Neural progenitor cell (in vitro differentiated cells): ENCODE measurements around the gene CCNYL1. TPM values are rescaled to one million over a fixed set of nuclear protein-coding genes. Genes with fewer than 3 reads are reported as not detected.
"Not testable (repeated sequence)": the region's sequence is repeated elsewhere in the genome, so short reads cannot be mapped to it uniquely, and the experiment has no call there.

Experiments used
- DNase-seq: peaks from one replicate; pipeline ENCODE4 v3.0.0-alpha.2; 2016; ENCODE audit warnings: low spot score
- H2AFZ ChIP-seq: fragments of 200-600 bp; sonication (generic); replicated peaks from 2 replicates; pipeline ENCODE4 v1.6.1; 2016; ENCODE audit warnings: antibody characterized with exemption
- H3F3A ChIP-seq: fragments of 200-600 bp; sonication (generic); 2 replicates; pipeline ENCODE4 v1.6.1; 2016; ENCODE audit warnings: antibody characterized with exemption, low read depth
- H3K27ac ChIP-seq: fragments of 200-600 bp; sonication (generic); 2 replicates; pipeline ENCODE4 v1.5.1; 2016; ENCODE audit warnings: mild to moderate bottlenecking
- H3K27me3 ChIP-seq: fragments of 200-600 bp; sonication (generic); 2 replicates; pipeline ENCODE4 v1.6.1; 2016; ENCODE audit warnings: mild to moderate bottlenecking, moderate library complexity
- H3K36me3 ChIP-seq: fragments of 200-600 bp; sonication (generic); 2 replicates; pipeline ENCODE4 v1.5.1; 2016
- H3K4me1 ChIP-seq: fragments of 200-600 bp; sonication (generic); 2 replicates; pipeline ENCODE4 v1.6.1; 2016; ENCODE audit warnings: mixed run types
- H3K4me2 ChIP-seq: fragments of 200-600 bp; sonication (generic); 2 replicates; pipeline ENCODE4 v1.6.1; 2016
- H3K4me3 ChIP-seq: fragments of 200-600 bp; sonication (generic); 2 replicates; pipeline ENCODE4 v1.5.1; 2016
- H3K79me2 ChIP-seq: fragments of 200-600 bp; sonication (generic); 2 replicates; pipeline ENCODE4 v1.6.1; 2016; ENCODE audit warnings: low read depth
- H3K9ac ChIP-seq: fragments of 200-600 bp; sonication (generic); 2 replicates; pipeline ENCODE4 v1.6.1; 2016
- H3K9me3 ChIP-seq: fragments of 200-600 bp; sonication (generic); 2 replicates; pipeline ENCODE4 v1.5.1; 2016; ENCODE audit warnings: low read depth
- H4K20me1 ChIP-seq: fragments of 200-600 bp; sonication (generic); 2 replicates; pipeline ENCODE4 v1.6.1; 2016; ENCODE audit warnings: low read depth
- H3K27ac Mint-ChIP-seq: 3 replicates; pipeline ENCODE4 v1.8.0; 2021; ENCODE audit warnings: mixed read lengths
- H3K27me3 Mint-ChIP-seq: 2 replicates; pipeline ENCODE4 v1.8.0; 2022; ENCODE audit warnings: low read depth, mild to moderate bottlenecking, inconsistent platforms, moderate library complexity, mixed read lengths; ENCODE audit not compliant: insufficient read depth
- H3K36me3 Mint-ChIP-seq: 3 replicates; pipeline ENCODE4 v1.8.0; 2021; ENCODE audit warnings: mixed read lengths
- H3K4me1 Mint-ChIP-seq: 3 replicates; pipeline ENCODE4 v1.8.0; 2021; ENCODE audit warnings: mixed read lengths
- H3K4me3 Mint-ChIP-seq: 3 replicates; pipeline ENCODE4 v1.8.0; 2021; ENCODE audit warnings: mild to moderate bottlenecking, moderate library complexity, mixed read lengths
- H3K9me3 Mint-ChIP-seq: 3 replicates; pipeline ENCODE4 v1.8.0; 2020; ENCODE audit warnings: mixed read lengths
- EZH2 ChIP-seq: fragments of 200-600 bp; sonication (generic); IDR thresholded peaks from 2 replicates; pipeline ENCODE4 v1.6.1; 2017; ENCODE audit warnings: antibody characterized with exemption, mild to moderate bottlenecking, moderate library complexity
- EZH2phosphoT487 ChIP-seq: fragments of 200-600 bp; sonication (generic); IDR thresholded peaks from 2 replicates; pipeline ENCODE4 v1.6.1; 2017; ENCODE audit warnings: antibody characterized with exemption
- total RNA-seq: library from RNA; depleted of rRNA; stranded (reverse); fragments of >200 nt; gene quantifications from 2 replicates; pipeline ENCODE4 v1.2.3, GENCODE V29; 2015; ENCODE audit warnings: low replicate concordance
- TF ChIP-seq, protein P1 (sequence below): fragments of 200-600 bp; sonication (generic); IDR thresholded peaks from 2 replicates; pipeline ENCODE4 v1.5.1; 2017; ENCODE audit warnings: antibody characterized with exemption, mild to moderate bottlenecking

Gene CCNYL1
- total RNA-seq, 1 donor from 2014 or later, result 22.0 TPM

DNA sequence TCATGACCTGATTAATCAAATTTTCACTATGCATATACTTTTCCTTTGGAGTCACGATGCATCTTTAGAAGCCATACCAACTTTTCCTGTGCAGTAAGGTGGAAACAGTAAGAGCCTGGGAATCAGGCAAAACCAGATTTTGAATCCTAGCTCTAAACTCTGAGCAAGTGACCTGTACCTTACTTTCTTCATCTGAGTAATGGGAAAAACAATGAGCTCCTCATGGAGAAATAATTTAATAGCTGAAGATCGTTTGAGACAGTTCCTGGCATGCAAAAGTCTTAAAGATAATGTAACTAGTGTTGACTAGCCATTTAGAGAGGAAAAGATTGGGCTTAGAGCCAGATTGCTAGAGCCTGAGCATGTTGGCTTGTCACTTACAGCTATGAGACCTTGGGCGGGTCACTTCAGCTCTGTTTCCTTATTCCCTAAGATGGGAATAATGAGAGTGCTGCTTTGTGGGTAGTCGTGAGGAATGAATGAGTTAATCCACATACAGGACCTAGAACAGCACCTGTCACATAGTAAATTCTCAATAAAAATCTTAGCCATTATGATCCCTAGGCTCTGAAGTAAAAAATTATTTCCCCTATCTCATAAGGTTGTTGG is 17.7 kb upstream of the CCNYL1 start:
- H3K9me3 ChIP-seq, result no peaks in the 10 kb centered on the region
- H3K4me2 ChIP-seq, result no peak overlapping the region
- no peaks in the 10 kb centered on the region for H3K4me1 ChIP-seq
- H3K36me3 ChIP-seq, result no peaks in the 10 kb centered on the region
- H3K4me3 Mint-ChIP-seq, result no peak overlapping the region
- no peaks in the 10 kb centered on the region for H3K36me3 Mint-ChIP-seq
- no peak overlapping the region for H2AFZ ChIP-seq
- no peak overlapping the region for H3K9ac ChIP-seq
- no peaks in the 10 kb centered on the region for H4K20me1 ChIP-seq
- H3K27me3 ChIP-seq, result no peaks in the 10 kb centered on the region
- H3K27ac Mint-ChIP-seq, result no peak overlapping the region
- peaks cover 2% of the 10 kb centered on the region for H3K4me1 Mint-ChIP-seq
- no peak overlapping the region for H3K27ac ChIP-seq
- H3F3A ChIP-seq, result no peaks in the 10 kb centered on the region
- no peaks in the 10 kb centered on the region for H3K9me3 Mint-ChIP-seq
- DNase-seq, result no peak
- TF ChIP-seq, protein P1, sequence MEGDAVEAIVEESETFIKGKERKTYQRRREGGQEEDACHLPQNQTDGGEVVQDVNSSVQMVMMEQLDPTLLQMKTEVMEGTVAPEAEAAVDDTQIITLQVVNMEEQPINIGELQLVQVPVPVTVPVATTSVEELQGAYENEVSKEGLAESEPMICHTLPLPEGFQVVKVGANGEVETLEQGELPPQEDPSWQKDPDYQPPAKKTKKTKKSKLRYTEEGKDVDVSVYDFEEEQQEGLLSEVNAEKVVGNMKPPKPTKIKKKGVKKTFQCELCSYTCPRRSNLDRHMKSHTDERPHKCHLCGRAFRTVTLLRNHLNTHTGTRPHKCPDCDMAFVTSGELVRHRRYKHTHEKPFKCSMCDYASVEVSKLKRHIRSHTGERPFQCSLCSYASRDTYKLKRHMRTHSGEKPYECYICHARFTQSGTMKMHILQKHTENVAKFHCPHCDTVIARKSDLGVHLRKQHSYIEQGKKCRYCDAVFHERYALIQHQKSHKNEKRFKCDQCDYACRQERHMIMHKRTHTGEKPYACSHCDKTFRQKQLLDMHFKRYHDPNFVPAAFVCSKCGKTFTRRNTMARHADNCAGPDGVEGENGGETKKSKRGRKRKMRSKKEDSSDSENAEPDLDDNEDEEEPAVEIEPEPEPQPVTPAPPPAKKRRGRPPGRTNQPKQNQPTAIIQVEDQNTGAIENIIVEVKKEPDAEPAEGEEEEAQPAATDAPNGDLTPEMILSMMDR, result no peak
- TF ChIP-seq EZH2 (no peak), EZH2phosphoT487 (no peak)
- no peak overlapping the region for H3K4me3 ChIP-seq
- peaks cover 3% of the 10 kb centered on the region for H3K27me3 Mint-ChIP-seq
- H3K79me2 ChIP-seq, result no peaks in the 10 kb centered on the region

DNA sequence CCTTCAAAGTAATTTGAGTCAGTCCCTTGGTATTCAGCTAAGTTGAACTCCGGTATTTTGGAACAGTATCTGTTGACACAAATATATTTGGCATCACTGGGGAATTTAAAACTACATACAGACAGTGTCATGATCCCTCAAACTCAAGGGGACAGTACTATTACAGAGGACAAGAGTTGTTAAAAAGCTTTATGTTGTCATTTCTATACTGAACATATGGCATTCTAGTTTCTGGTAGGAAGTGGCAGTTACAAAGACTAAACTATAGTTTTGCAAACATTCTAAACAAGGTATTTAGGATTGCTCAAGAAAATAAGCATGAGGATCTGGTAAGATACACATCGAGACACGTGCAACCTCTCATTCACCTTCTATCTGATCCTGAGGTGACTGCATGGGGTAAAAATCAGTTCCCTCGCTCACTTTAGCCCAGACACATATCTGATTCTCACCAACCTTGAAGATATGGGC is 16.6 kb upstream of the CCNYL1 start:
- H3K4me3 Mint-ChIP-seq, result no peak overlapping the region
- TF ChIP-seq EZH2phosphoT487, result no peak
- no peak for TF ChIP-seq EZH2
- TF ChIP-seq, protein P1, result no peak
- H3K27ac ChIP-seq, result no peak overlapping the region
- H3K9me3 ChIP-seq, result no peaks in the 10 kb centered on the region
- no peaks in the 10 kb centered on the region for H3K27me3 ChIP-seq
- H3K9me3 Mint-ChIP-seq, result no peaks in the 10 kb centered on the region
- H3K36me3 ChIP-seq, result no peaks in the 10 kb centered on the region
- H3K9ac ChIP-seq, result no peak overlapping the region
- no peaks in the 10 kb centered on the region for H3K4me1 ChIP-seq
- H3K27me3 Mint-ChIP-seq, result peaks cover 3% of the 10 kb centered on the region
- H4K20me1 ChIP-seq, result no peaks in the 10 kb centered on the region
- H3K27ac Mint-ChIP-seq, result no peak overlapping the region
- no peaks in the 10 kb centered on the region for H3F3A ChIP-seq
- no peak overlapping the region for H3K4me2 ChIP-seq
- DNase-seq, result no peak
- no peak overlapping the region for H3K4me3 ChIP-seq
- no peak overlapping the region for H2AFZ ChIP-seq
- peaks cover 2% of the 10 kb centered on the region for H3K4me1 Mint-ChIP-seq
- no peaks in the 10 kb centered on the region for H3K36me3 Mint-ChIP-seq
- no peaks in the 10 kb centered on the region for H3K79me2 ChIP-seq

DNA sequence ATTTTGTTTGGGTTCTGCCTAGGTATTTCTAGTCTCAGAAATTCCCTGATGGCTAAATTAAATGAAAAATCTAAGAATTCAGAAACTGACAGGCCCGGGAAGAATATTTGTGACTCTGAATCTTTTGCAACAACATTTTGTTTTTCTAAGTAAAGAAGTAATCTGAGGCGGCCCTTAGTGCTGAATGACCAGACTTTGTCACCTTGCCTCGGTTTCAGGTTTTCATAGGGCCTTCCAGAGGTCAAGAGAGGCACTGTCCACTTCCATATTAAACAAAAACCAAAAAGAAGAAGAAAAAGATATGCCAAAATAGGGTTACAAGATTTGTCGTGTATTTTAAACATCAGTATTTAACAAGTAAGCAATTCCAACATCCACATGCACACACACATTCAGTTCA is 16.1 kb upstream of the CCNYL1 start:
- Histone ChIP-seq H3K4me3 (no peak overlapping the region), H3K9ac (no peak overlapping the region), H3K27ac (no peak overlapping the region), H3K27me3 (no peaks in the 10 kb centered on the region), H3K9me3 (no peaks in the 10 kb centered on the region), H4K20me1 (no peaks in the 10 kb centered on the region), H3K36me3 (no peaks in the 10 kb centered on the region), H3K4me1 (no peaks in the 10 kb centered on the region), H3F3A (no peaks in the 10 kb centered on the region), H3K4me2 (no peak overlapping the region), H2AFZ (no peak overlapping the region), H3K79me2 (no peaks in the 10 kb centered on the region)
- no peak for DNase-seq
- TF ChIP-seq EZH2phosphoT487, result no peak
- TF ChIP-seq, protein P1, result no peak
- TF ChIP-seq EZH2, result no peak
- Mint-ChIP-seq H3K9me3 (no peaks in the 10 kb centered on the region), H3K27me3 (peaks cover 3% of the 10 kb centered on the region), H3K27ac (no peak overlapping the region), H3K36me3 (no peaks in the 10 kb centered on the region), H3K4me3 (no peak overlapping the region), H3K4me1 (peaks cover 2% of the 10 kb centered on the region)

DNA sequence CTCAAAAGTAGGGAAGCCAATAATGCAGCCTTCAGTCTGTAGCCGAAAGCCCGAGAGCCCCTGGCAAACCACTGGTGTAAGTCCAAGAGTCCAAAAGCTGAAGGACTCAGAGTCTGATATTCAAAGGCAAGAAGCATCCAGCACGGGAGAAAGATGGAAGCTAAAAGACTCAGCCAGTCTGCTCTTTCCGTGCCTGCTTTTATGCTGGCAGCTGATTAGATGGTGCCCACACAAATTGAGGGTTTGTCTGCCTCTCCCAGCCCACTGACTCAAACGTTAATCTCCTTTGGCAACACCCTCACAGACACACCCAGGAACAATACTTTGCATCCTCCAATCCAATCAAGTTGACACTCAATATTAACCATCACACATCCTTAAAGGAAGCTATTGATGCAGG is 14.5 kb upstream of the CCNYL1 start:
- not testable (repeated sequence) for H4K20me1 ChIP-seq, H3K4me3 Mint-ChIP-seq, H3K9ac ChIP-seq, H3K27me3 Mint-ChIP-seq, H3K4me1 Mint-ChIP-seq, H3K27ac Mint-ChIP-seq, H3K79me2 ChIP-seq, H3K36me3 ChIP-seq, H3K9me3 ChIP-seq, H3K4me3 ChIP-seq, DNase-seq, H3K9me3 Mint-ChIP-seq, H3K4me2 ChIP-seq, H3K27me3 ChIP-seq, H3K36me3 Mint-ChIP-seq, H3K27ac ChIP-seq, H2AFZ ChIP-seq, H3F3A ChIP-seq, H3K4me1 ChIP-seq
